Kidney glomerular epithelial cell (primary cell): Measurements from ENCODE around the gene RAPGEF1.
"Not testable (repeated sequence)": the region's sequence is repeated elsewhere in the genome, so short reads cannot be mapped to it uniquely, and the experiment has no call there.

ENCODE experiments used
- DNase-seq: peaks from one replicate; lab custom pipeline; 2025; lab: John Stamatoyannopoulos, UW

RAPGEF1 gene

DNA sequence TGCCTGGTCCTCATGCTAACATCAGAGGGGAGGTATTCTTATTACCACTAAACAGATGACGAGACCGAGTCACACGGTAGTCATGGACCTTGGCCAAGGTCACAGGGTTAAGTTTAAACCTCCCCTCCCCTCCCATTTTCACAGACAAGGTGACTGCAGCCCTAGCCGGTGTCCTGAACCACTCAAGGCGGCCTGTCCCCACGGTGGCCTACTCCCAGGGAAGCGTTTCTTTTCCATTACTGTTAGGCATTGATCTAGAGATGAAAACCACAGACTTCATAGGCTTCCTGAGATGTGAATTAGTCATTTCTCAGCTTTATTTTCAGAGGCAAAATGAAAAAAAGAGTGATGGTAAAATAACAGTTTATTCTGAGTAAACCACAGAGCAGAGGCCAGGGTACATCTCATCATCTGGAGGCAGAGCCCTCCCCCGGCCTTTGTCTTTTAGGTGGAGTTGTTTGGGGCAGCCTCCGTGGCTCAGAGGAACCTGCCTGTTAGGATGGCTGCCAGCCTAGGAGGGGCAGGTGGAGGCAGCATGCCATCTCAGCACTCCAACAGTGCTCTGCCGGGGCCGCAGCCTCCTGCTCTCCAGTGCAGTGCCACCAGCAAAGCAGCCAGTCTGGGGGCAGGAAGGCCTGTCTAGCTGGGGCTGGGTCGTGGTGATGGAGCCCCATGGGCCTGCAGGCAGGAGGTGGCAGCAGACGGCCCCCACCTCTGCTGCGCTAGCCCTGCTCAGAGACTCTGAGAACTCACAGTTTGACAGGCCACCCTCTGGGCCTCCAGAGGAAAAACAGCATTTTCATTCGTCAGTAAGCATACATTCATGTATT, 71.2 kb downstream of the RAPGEF1 start:
- DNase-seq, result peak; percentile 70

DNA sequence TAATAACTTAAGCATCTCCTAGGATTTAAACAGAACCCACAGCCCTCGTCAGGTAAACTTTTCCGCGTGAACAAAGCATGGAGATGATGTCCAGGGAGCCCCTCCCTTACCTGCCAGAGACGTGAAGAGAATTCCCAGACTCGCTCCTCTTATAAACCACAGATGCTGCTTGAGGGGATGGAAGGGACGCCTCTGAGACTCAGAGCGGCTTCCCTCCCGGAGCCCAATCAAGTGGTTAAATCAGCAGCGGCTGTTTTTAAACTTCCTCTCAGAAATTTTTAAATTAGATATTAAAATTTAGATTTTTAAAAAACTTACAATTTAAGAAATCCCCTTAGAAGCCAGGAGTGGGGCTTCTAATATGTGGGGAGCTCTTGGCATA, 71.8 kb downstream of the RAPGEF1 start:
- no peak for DNase-seq

DNA sequence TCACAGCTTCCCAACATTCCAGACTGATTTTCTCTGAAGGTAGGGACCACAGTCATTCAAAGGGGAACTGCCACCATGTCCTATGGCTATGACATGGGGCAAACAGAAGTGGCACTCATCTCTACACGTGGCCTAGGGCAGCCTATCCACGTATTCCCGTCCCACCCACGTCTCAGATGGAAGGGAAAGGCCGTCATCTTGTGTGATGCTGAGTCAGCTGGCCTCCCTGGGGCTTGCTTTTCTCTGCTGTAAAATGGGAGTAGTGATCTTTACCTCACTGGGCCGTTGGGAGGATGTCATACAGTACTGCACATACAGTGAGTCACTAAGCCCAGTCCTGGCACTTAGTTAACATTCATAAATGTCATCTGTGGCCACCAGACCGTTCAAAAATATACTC, 72.3 kb downstream of the RAPGEF1 start:
- DNase-seq, result no peak

DNA sequence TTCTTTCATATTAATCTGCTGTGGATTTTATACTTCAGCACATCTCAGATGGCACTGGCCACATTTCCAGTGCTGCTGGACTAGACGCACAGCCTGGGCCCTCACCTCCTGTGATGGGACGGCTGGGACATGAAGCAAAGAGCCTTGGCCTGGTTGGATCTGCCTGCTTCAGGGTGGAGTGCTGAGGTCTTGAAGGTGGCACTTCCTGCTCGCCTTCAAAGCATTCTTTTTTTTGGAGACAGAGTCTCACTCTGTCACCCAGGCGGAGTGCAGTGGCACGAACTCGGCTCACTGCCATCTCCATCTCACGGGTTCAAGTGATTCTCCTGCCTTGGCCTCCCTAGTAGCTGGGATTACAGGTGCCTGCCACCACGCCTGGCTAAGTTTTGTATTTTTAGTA, 73.1 kb downstream of the RAPGEF1 start:
- no peak for DNase-seq

DNA sequence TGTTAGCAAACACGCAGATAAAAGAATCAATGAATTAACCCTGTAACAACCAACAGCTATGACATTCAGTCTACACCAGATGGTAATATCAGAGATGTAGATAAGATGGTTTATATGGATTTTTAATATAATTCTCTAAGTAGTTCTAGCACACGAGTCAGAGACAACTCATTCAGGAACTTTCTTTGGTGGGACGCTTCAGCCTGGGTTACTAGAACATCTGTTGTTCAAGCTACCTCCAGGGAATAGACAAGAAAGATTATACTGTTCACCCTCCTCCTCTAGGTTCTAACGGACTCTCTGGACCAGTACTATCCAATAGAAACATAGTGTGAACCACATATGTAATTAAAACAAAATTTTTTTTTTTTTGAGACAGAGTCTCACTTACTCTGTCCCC, 73.8 kb downstream of the RAPGEF1 start:
- DNase-seq, result no peak

DNA sequence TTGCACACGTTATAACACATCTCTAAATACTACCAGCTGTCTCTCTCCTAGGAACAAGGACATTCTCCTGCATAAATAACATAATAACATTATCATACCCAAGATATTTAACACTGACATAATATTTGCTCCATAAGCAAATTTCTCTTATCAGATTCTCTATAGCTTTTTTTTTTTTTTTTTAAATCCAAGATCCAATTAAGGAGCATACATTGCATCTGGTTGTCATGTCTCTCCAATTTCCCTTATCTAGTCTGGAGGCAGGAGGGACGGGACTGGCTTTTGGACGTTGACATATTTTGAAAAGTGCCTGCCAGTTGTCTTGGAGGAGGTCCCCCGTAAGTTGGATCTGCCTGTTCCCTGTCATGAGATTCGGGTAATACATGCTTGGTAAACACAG, 76.6 kb downstream of the RAPGEF1 start:
- DNase-seq, result no peak

DNA sequence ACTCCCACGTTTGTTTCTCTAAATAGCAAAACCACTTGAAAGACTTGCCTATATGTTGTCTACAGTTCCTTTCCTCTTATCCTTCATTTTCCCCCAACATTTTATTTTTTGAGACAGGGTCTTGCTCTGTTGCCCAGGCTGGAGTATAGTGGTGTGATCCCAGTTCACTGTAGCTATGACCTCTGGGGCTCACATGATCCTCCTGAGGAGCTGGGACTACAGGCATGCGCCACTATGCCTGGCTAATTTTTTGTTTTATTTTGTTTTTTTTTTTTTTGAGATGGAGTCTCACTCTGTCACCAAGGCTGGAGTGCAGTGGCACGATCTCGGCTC, 77.6 kb downstream of the RAPGEF1 start:
- not testable (repeated sequence) for DNase-seq

DNA sequence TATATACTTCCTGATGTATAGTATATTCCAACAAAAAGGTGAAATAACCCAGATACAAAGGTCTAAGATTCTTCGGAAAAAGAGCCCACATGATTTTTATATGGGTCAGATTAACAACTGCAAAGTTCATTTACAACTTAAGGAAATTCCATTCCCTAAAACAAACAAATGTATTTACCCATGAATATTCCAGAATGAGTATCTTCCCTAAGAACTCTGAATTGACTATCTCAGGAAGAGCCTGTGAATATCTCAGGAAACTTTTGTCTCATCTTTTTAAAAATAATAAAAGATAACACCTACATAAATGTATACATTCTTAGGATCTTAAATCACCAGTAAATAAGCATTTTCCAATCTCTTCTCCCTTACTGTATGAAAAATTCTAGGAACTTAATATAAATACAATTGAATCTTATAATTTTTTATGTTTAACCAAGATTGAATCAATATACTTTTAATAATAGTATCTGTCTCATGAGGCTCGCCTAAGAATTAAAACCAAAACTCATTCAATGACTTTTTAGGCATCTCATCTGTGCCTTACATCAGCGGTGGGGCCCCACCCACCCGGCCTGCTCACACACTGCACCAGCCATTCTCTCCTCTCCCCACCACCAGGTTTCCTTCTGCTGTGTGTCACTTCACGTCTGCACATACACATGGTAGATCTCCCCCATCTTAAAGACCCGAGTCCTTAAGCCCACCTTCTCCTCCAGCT, 78.1 kb downstream of the RAPGEF1 start:
- DNase-seq, result no peak

DNA sequence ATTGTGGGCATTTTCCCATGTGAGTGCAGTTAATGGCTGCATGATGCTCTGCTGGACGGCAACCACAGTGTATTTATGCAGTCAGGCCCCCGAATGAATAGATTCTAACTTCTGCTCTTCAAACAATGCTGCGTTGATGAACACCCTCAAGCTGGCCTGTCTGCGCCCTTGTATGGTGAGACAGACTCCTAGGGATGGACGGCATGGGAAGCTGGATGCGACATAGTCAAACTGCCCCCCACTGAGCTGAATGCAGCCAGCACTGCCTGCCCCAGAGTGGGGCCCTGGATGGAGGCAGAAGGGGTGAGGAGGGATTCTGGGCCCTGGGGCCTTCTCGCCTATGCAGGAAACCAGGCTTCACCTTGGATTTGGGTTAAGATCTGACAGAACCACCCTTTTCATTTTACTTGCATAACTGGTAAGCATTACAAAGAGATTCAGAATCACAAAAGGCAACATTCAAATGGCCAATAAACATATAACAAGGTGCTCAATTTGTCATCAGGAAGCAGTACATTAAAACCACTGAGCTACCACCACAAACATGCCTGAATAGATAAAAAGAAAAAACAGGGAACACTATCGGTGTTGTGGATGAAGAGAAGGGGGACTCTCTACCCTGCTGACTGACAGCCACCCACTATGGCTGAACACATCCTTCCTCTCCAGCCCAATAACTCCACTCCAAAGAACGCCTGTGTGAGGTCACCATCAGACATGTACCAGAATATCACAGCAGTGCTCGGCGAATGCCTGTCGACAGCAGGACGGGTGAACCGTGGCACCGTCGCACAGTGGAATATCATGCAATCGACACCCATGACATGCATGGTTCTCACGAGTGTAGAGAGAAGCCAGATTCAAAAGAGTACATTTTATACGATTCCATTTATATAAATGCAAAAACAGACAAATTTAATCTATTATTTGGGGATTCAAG, 79.1 kb downstream of the RAPGEF1 start:
- DNase-seq, result no peak

DNA sequence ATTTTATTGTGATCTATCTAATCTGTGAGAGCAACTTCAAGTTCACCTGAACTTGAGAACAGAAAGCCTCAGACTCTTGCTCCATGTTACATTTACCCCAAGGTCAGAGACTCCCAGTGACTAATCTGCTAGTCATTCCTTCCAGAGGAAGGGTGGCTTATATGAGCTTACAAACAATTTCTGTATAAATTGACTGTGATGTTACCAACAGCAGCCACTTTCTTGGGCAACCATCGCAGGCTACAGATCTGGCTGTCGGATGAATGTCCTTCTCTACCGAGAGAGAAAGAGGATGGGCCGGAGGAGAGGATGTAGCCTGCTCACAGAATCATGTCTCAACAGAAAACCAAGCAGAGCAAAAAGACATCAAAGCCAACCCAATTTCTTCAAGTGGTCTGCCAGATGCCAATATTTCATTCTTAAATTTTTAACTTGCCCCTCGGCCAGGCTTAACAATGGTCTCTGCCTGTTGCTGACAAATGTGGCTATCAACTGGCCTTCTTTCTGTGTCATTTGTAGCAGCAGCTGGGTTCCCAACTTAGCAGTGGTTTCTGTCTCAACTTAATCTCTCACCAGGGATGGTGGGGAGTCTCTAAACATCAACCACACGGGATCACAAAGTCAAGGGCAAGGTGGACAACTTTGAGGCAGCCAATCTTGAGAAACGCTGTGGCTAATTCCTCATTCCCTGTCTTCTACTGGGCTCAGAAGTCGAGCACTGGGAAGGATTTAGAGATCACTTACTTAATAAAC, 81.3 kb downstream of the RAPGEF1 start:
- DNase-seq, result peak; percentile 51

DNA sequence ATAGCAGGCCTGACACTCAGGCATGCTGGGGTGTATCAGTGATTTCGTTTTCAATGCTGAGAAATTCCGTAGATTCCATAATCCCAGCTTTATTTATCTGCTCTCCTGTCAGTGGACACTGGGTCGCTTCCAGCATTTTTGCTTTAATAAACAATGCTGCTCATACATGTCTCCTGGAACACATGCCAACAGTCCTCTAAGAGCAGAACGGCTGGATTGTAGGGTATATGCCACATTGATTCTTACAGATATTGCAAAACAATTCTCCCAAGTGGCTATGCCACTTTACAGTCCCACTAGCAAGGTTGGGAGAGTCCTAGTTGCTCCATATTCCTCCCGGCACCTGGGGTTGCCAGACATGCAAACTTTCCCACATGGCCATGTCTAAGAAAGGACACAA, 81.9 kb downstream of the RAPGEF1 start:
- DNase-seq, result no peak

DNA sequence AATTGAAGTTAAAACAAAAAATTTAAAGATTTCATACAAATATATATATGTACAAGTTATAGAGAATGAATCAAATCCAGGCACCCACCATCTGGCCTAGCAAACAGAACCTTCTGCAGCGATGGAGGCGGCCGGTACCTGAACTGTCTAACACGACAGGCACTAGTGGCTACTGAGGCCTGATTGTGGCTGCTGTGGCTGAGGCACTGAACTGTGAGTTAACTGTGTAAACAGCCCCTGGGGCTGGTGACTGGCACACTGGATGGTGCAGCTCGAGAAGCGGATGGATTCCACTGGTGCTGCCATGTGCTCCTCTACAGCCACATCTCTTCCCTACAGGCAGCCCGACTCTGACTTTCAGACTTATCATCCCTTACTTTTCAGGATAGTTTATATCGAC, 82.4 kb downstream of the RAPGEF1 start:
- no peak for DNase-seq

DNA sequence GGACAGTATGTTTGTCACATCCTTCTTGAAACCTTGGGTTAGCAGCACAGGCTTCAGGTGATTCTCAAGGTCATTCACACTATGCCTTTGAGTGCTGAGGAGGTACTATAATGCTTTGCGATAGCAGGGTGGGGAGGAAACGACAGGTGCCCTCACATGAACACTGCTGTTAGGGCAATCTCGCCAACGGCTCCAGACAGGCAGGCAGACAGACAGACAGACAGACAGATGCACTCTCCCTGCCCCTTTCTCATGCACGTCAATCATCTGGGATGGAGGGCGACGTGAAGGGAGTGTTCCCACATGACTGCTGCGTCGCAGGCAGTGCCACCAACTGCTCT, 82.9 kb downstream of the RAPGEF1 start:
- DNase-seq, result no peak

DNA sequence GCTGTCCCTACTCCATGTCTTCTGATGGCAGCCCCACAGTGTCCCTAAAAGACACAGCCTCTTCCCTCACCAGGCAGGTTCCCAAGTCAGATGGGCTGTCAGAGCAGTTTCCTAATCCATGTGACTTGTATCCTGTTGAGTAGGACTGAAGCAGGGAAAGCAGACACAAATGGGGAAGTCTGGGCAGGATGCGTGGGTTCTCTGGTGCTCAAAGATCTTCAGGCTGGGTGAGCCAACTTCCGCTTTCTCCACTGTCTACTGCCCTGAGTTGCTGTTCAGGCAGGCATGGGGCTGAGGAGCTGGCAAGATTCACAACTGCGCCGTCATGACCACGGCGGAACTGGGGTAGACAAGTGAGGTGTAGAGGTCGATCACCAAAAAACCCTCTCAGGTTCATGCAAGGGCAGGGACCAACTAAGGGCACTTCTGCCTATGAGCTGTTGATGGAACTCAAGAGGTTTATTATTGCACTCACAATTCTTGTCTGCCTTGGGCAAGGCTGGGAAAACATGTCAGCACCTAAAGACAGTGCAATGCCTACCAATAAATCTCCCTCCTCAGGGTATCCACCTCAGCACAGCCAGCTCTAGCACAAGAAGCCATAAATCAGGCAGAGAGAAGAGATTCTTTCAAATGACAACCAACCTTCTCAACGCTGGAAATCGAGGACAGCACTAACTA, 83.4 kb downstream of the RAPGEF1 start:
- no peak for DNase-seq

DNA sequence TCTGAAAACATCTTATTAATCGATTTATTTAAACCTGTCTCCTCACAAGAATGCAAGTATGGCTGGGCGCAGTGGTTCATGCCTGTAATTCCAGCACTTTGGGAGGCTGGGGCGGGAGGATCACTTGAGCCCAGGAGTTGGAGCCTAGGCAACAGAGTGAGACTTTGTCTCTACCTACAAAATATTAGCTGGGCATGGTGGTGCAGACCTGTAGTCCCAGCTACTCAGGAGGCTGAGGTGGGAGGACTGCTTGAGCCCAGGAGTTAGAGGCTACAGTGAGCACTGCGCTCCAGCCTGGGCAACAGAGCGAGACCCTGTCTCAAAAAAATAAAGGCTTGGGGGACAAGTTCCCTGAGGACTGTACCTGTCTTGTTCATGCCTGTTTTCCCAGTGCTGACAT, 85.5 kb downstream of the RAPGEF1 start:
- DNase-seq, result not testable (repeated sequence)

DNA sequence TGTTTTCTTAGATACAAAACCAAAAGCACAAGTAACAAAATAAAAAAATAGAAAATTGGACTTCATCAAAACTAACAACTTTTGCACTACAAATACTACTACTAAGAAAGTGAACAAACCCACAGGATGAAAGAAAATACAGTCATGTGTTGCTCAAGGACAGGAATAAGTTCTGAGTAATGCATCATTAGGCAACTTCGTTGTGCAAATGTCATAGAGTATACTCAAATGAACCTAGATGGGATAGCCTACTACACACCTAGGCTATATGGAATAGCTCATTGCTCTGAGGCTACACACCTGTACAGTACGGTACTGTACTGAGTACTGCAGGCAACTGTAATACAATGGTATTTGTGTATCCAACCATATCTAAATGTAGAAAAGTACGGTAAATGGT, 88.3 kb downstream of the RAPGEF1 start:
- no peak for DNase-seq

DNA sequence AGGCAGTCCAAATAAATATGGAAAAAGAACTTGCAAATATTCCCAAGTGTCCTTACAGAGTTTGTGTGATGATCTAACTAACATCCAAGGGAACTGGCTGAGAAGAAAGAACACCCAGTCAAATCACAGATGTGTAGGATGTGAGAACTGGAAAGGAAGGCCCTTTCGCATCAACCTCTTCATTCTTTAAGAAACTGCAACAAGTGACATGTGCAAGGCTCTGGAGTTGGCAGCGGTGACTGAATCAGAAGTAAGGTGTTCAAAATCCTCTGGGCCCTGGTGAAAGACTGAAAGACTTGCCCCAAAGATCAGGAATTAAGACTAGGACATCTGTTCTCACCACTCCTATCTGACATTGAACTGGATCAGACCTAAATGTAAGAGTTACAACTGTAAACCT, 88.7 kb downstream of the RAPGEF1 start:
- no peak for DNase-seq

DNA sequence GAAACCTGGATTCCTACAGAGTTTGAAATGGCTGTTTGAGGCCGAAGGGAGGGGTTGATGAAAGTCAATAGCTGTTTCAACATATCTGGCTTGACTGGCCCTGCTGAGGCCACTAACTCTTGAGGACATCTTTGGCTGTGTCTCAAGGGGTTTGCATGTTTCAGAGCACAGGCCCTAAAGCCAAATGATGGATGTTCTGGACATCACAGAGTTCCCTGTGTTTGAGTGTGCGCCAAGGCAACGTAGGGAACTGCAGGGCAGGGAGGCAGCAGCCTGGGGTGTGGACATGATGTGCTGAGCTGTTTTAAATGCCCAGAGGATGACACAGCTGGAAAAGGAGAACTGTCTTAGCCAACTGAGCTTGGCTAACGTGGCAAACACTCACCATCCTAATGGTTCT, 89.6 kb downstream of the RAPGEF1 start:
- DNase-seq, result no peak

DNA sequence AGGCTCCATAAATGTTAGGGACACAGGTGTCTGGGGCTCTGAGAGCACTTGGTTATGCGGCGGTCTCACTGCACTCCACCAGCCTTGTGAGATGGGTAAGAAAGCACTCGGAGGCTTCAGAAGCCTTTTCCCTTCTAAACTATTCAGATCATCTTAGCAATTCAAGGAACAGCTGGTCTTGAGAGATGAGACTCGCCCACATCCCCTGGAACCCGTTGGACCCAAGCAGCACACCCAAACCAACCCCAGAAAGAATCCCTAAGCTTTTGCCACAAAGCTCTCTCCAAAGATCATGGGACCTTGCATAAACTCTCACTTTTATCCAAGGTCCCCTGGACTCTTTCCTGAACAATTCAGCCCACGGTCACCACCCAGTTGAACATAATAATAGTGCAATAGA, 90.2 kb downstream of the RAPGEF1 start:
- no peak for DNase-seq

DNA sequence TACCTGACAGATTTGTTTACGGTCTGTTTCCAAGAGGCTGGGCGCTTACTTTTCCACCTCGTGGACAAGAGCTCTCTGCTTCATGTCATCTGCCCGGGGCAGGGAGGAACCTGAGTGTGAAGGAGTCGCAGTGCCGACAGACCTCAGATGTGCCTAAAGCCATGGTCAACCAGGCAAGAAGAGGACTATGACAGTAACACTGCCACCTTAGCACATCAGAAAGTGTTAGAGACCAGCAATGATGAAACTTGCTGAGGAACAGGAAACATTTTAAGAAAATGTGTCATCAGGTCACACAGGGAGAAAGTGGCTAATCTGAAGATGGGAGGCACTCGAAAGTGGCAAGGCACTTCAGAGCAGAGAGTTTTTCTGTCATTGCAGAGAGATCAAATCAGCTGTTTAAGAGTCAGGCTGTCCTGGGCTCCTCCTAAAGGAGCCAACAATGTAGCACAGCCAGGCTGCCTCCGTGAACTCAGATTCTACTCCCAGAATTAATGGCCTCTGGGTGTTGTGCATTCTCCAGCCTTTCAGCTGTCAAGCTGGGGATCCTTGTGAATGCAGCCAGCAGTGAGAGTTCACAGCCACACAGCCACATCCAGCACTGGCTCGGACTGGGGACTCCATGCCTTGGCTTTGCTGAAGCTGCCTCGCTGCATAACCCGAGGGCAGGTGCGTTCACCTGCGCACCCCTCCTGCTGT, 94.6 kb downstream of the RAPGEF1 start:
- no peak for DNase-seq
